GM23338 (cell line): ENCODE data around the gene FABP1. TPM values are rescaled to one million over a fixed set of nuclear protein-coding genes. Genes with fewer than 3 reads are reported as not detected.

Experiments
- ATAC-seq: fragments of 200-7000 bp; cut with Tn5 transposase; 3 replicates; pipeline ENCODE4 v1.9.1; 2020
- DNase-seq: peaks from one replicate; pipeline ENCODE4 v3.0.0-alpha.2; 2015; ENCODE audit warnings: low spot score
- H2AFZ ChIP-seq: fragments of 200-600 bp; sonication (generic); 2 replicates; pipeline ENCODE4 v1.8.0; 2016; ENCODE audit warnings: antibody characterized with exemption, mild to moderate bottlenecking, moderate library complexity
- H3F3A ChIP-seq: fragments of 200-600 bp; sonication (generic); replicated peaks from 2 replicates; pipeline ENCODE4 v1.8.0; 2017; ENCODE audit warnings: antibody characterized with exemption, mixed run types, low read depth
- H3K27ac ChIP-seq: fragments of 200-600 bp; sonication (generic); 2 replicates; pipeline ENCODE4 v1.6.1; 2016; ENCODE audit warnings: low read depth
- H3K27me3 ChIP-seq: fragments of 200-600 bp; sonication (generic); 2 replicates; pipeline ENCODE4 v1.8.0; 2016; ENCODE audit warnings: mild to moderate bottlenecking, mixed run types, moderate library complexity; ENCODE audit not compliant: insufficient read depth
- H3K36me3 ChIP-seq: fragments of 200-600 bp; sonication (generic); 2 replicates; pipeline ENCODE4 v1.8.0; 2016; ENCODE audit warnings: mild to moderate bottlenecking; ENCODE audit not compliant: insufficient read depth
- H3K4me1 ChIP-seq: fragments of 200-600 bp; sonication (generic); 2 replicates; pipeline ENCODE4 v1.8.0; 2016; ENCODE audit warnings: mild to moderate bottlenecking, moderate library complexity; ENCODE audit not compliant: insufficient read depth
- H3K4me2 ChIP-seq: fragments of 200-600 bp; sonication (generic); 2 replicates; pipeline ENCODE4 v1.7.1; 2017; ENCODE audit warnings: mixed run types
- H3K4me3 ChIP-seq: fragments of 200-600 bp; sonication (generic); 2 replicates; pipeline ENCODE4 v1.6.1; 2016; ENCODE audit warnings: mixed run types
- H3K79me2 ChIP-seq: fragments of 200-600 bp; sonication (generic); replicated peaks from 2 replicates; pipeline ENCODE4 v1.8.0; 2017; ENCODE audit warnings: mild to moderate bottlenecking; ENCODE audit not compliant: insufficient read depth
- H3K9me2 ChIP-seq: fragments of 200-600 bp; sonication (generic); 2 replicates; pipeline ENCODE4 v1.8.0; 2017; ENCODE audit not compliant: insufficient read depth
- H4K20me1 ChIP-seq: fragments of 200-600 bp; sonication (generic); replicated peaks from 2 replicates; pipeline ENCODE4 v1.8.0; 2017; ENCODE audit warnings: mild to moderate bottlenecking; ENCODE audit not compliant: insufficient read depth
- H3K27ac Mint-ChIP-seq: 2 replicates; pipeline ENCODE4 v1.8.0; 2020; ENCODE audit warnings: inconsistent platforms, mild to moderate bottlenecking, moderate library complexity, mixed read lengths
- H3K27me3 Mint-ChIP-seq: 3 replicates; pipeline ENCODE4 v1.8.0; 2022; ENCODE audit warnings: low read depth, mild to moderate bottlenecking, moderate library complexity, mixed read lengths, inconsistent platforms; ENCODE audit not compliant: insufficient read depth, poor library complexity
- H3K36me3 Mint-ChIP-seq: 3 replicates; pipeline ENCODE4 v1.8.0; 2021; ENCODE audit warnings: low read depth, mild to moderate bottlenecking, inconsistent platforms, moderate library complexity, mixed read lengths
- H3K4me1 Mint-ChIP-seq: 3 replicates; pipeline ENCODE4 v1.8.0; 2020; ENCODE audit warnings: mild to moderate bottlenecking, inconsistent platforms, mixed read lengths
- H3K4me3 Mint-ChIP-seq: 3 replicates; pipeline ENCODE4 v1.8.0; 2021; ENCODE audit warnings: moderate library complexity, mild to moderate bottlenecking, inconsistent platforms, mixed read lengths
- H3K9me3 Mint-ChIP-seq: 3 replicates; pipeline ENCODE4 v1.8.0; 2020; ENCODE audit warnings: moderate library complexity, mild to moderate bottlenecking, inconsistent platforms, mixed read lengths
- EZH2phosphoT487 ChIP-seq: fragments of 200-600 bp; sonication (generic); IDR thresholded peaks from one replicate; pipeline ENCODE4 v1.8.1; 2018; ENCODE audit warnings: antibody characterized with exemption; ENCODE audit not compliant: unreplicated experiment
- JUNB ChIP-seq: IDR thresholded peaks from one replicate; pipeline ENCODE4 v1.6.1; 2016; ENCODE audit warnings: antibody characterized with exemption; ENCODE audit not compliant: unreplicated experiment
- NANOG ChIP-seq: IDR thresholded peaks from 2 replicates; pipeline ENCODE4 v1.6.1; 2016; ENCODE audit warnings: antibody characterized with exemption, borderline replicate concordance
- POLR2AphosphoS5 ChIP-seq: IDR thresholded peaks from 2 replicates; pipeline ENCODE4 v1.6.1; 2016; ENCODE audit warnings: antibody characterized with exemption, low read depth
- polyA plus RNA-seq: library from polyadenylated mRNA; unstranded; fragments of >200 nt; fragmentation: Nextera tagmentation; extraction: Ambion mirVana; gene quantifications from 2 replicates; pipeline ENCODE4 v1.2.1, GENCODE V29; 2016
- total RNA-seq: library from RNA; depleted of rRNA; stranded (reverse); fragments of >200 nt; shearing (Covaris generic); gene quantifications from 2 replicates; pipeline ENCODE4 v1.2.3, GENCODE V29; 2014
- TF ChIP-seq, protein P1 (sequence below), 2 experiments: fragments of 200-600 bp in 1 of 2; sonication (generic) in 1 of 2; conservative IDR thresholded peaks; 2 replicates each; pipeline versions ENCODE4 v1.5.1 to v1.6.1; 2016 to 2017; ENCODE audit warnings: antibody characterized with exemption in 2 of 2, low read depth in 2 of 2, mild to moderate bottlenecking in 2 of 2, moderate library complexity in 1 of 2
- TF ChIP-seq, protein P2 (sequence below): IDR thresholded peaks from 2 replicates; pipeline ENCODE4 v1.6.1; 2016; ENCODE audit warnings: antibody characterized with exemption
- TF ChIP-seq, protein P3 (sequence below): IDR thresholded peaks from one replicate; pipeline ENCODE4 v1.6.1; 2018; ENCODE audit warnings: antibody characterized with exemption; ENCODE audit not compliant: unreplicated experiment

FABP1 gene
- total and polyA plus RNA-seq, 2 experiments from 2014 or later = not detected

DNA sequence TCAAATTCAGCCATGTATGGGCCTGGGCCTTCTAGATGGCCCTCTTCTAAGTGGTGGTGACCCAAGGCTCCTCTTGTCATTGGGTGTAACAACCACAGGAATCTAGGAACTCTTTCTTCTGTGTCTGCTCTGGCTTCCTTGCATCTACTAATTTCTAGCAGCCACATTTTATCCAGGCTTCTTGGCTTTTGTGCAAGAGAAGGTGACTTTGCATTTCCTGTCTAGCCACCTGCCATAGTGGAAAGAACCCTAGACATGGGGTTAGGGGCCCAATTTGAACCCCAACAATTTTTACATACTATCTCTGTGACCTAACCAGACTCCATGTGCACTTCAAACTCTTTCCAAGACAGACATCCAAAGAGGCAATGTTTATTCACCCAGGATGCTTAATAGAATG, 35.1 kb downstream of the FABP1 start:
- TF ChIP-seq, protein P1, sequence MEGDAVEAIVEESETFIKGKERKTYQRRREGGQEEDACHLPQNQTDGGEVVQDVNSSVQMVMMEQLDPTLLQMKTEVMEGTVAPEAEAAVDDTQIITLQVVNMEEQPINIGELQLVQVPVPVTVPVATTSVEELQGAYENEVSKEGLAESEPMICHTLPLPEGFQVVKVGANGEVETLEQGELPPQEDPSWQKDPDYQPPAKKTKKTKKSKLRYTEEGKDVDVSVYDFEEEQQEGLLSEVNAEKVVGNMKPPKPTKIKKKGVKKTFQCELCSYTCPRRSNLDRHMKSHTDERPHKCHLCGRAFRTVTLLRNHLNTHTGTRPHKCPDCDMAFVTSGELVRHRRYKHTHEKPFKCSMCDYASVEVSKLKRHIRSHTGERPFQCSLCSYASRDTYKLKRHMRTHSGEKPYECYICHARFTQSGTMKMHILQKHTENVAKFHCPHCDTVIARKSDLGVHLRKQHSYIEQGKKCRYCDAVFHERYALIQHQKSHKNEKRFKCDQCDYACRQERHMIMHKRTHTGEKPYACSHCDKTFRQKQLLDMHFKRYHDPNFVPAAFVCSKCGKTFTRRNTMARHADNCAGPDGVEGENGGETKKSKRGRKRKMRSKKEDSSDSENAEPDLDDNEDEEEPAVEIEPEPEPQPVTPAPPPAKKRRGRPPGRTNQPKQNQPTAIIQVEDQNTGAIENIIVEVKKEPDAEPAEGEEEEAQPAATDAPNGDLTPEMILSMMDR (conservative IDR thresholded peaks at IDR 0.05; ENCODE audit: low read depth in 2 of 2) = no peak
- TF ChIP-seq, protein P2, sequence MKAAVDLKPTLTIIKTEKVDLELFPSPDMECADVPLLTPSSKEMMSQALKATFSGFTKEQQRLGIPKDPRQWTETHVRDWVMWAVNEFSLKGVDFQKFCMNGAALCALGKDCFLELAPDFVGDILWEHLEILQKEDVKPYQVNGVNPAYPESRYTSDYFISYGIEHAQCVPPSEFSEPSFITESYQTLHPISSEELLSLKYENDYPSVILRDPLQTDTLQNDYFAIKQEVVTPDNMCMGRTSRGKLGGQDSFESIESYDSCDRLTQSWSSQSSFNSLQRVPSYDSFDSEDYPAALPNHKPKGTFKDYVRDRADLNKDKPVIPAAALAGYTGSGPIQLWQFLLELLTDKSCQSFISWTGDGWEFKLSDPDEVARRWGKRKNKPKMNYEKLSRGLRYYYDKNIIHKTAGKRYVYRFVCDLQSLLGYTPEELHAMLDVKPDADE = no peak
- TF ChIP-seq, protein P3, sequence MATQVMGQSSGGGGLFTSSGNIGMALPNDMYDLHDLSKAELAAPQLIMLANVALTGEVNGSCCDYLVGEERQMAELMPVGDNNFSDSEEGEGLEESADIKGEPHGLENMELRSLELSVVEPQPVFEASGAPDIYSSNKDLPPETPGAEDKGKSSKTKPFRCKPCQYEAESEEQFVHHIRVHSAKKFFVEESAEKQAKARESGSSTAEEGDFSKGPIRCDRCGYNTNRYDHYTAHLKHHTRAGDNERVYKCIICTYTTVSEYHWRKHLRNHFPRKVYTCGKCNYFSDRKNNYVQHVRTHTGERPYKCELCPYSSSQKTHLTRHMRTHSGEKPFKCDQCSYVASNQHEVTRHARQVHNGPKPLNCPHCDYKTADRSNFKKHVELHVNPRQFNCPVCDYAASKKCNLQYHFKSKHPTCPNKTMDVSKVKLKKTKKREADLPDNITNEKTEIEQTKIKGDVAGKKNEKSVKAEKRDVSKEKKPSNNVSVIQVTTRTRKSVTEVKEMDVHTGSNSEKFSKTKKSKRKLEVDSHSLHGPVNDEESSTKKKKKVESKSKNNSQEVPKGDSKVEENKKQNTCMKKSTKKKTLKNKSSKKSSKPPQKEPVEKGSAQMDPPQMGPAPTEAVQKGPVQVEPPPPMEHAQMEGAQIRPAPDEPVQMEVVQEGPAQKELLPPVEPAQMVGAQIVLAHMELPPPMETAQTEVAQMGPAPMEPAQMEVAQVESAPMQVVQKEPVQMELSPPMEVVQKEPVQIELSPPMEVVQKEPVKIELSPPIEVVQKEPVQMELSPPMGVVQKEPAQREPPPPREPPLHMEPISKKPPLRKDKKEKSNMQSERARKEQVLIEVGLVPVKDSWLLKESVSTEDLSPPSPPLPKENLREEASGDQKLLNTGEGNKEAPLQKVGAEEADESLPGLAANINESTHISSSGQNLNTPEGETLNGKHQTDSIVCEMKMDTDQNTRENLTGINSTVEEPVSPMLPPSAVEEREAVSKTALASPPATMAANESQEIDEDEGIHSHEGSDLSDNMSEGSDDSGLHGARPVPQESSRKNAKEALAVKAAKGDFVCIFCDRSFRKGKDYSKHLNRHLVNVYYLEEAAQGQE = no peak
- TF ChIP-seq POLR2AphosphoS5 (no peak), NANOG (no peak)

DNA sequence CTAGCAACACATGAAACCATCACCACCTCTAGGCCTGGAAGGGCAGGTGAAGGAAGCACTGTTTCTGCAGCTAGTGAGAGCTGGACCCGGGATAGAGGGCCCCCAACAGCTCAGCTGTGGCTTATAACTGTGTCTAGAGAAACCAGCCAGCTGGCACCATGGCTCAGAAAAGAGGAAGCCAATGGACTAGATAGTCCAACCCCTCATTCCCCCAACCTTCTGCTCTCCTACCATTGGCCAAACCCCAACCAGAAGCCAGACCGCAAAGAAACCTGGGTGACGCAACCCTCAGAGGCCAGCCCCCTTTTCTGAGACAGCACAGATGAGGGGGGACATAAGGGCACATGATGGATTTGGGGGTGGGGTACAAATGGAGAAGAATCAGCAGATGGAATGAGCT, 35.9 kb downstream of the FABP1 start:
- Histone ChIP-seq H3F3A (no peaks in the 10 kb centered on the region), H3K27ac (no peak overlapping the region), H3K4me2 (no peak overlapping the region), H4K20me1 (no peaks in the 10 kb centered on the region), H2AFZ (no peak overlapping the region), H3K4me1 (no peaks in the 10 kb centered on the region), H3K36me3 (no peaks in the 10 kb centered on the region), H3K27me3 (no peaks in the 10 kb centered on the region), H3K4me3 (no peak overlapping the region), H3K79me2 (no peaks in the 10 kb centered on the region), H3K9me2 (no peaks in the 10 kb centered on the region)
- Mint-ChIP-seq H3K4me1 (peaks cover 16% of the 10 kb centered on the region), H3K9me3 (no peaks in the 10 kb centered on the region; the same call in 2 of the 3 replicates), H3K27me3 (peaks cover 2% of the 10 kb centered on the region), H3K36me3 (no peaks in the 10 kb centered on the region), H3K4me3 (no peak overlapping the region), H3K27ac (no peak overlapping the region)
- no peak for ATAC-seq
- TF ChIP-seq, protein P2 = no peak
- TF ChIP-seq JUNB (no peak), EZH2phosphoT487 (no peak)
- DNase-seq = no peak

More for the DNA sequence above, 35.1 kb downstream of the FABP1 start:
- H2AFZ ChIP-seq = no peak overlapping the region
- H3K4me1 Mint-ChIP-seq = peaks cover 23% of the 10 kb centered on the region
- H3K4me2 ChIP-seq = no peak overlapping the region
- no peaks in the 10 kb centered on the region for H3K36me3 Mint-ChIP-seq
- no peak for DNase-seq
- no peaks in the 10 kb centered on the region for H3K9me2 ChIP-seq
- no peaks in the 10 kb centered on the region for H3K27me3 ChIP-seq
- no peak overlapping the region for H3K27ac ChIP-seq
- no peak overlapping the region for H3K4me3 Mint-ChIP-seq
- no peak overlapping the region for H3K4me3 ChIP-seq
- H3K36me3 ChIP-seq = no peaks in the 10 kb centered on the region
- no peaks in the 10 kb centered on the region for H3F3A ChIP-seq
- no peaks in the 10 kb centered on the region; the same call in 1 of the 2 replicates for H3K4me1 ChIP-seq
- no peak for ATAC-seq
- H4K20me1 ChIP-seq = no peaks in the 10 kb centered on the region
- H3K9me3 Mint-ChIP-seq = no peaks in the 10 kb centered on the region; the same call in 2 of the 3 replicates
- H3K27ac Mint-ChIP-seq = no peak overlapping the region
- H3K27me3 Mint-ChIP-seq = peaks cover 2% of the 10 kb centered on the region
- H3K79me2 ChIP-seq = no peaks in the 10 kb centered on the region
